Keratinocyte (primary cell): ENCODE results near the gene ETV3. TPM values are rescaled to one million over a fixed set of nuclear protein-coding genes. Genes with fewer than 3 reads are reported as not detected.

Source experiments
- DNase-seq: peaks from one replicate; pipeline ENCODE4 v3.0.0-alpha.2; 2011; ENCODE audit warnings: low read depth, missing footprints, low spot score
- FAIRE-seq: peaks from 2 replicates; lab custom pipeline; 2011; peaks lifted over from hg19 to GRCh38; lab: Jason Lieb, UNC
- H2AFZ ChIP-seq: 2 replicates; pipeline ENCODE4 v1.6.0; 2012; ENCODE audit warnings: low read length, control low read depth, inconsistent platforms; ENCODE audit not compliant: control insufficient read depth
- H3K27ac ChIP-seq: 2 replicates; pipeline ENCODE4 v1.5.1; 2011; ENCODE audit warnings: low read length; ENCODE audit not compliant: control insufficient read depth, insufficient read depth
- H3K27me3 ChIP-seq: 3 replicates; pipeline ENCODE4 v1.6.0; 2011; ENCODE audit warnings: low read length; ENCODE audit not compliant: control insufficient read depth, insufficient read depth; ENCODE audit errors: extremely low read depth
- H3K36me3 ChIP-seq, 2 experiments: 2 replicates in 1 of 2; 3 replicates in 1 of 2; pipeline ENCODE4 v1.5.1; 2011; ENCODE audit warnings: low read length in 2 of 2, mild to moderate bottlenecking in 1 of 2; ENCODE audit not compliant: control insufficient read depth in 2 of 2, insufficient read depth in 2 of 2; ENCODE audit errors: extremely low read depth in 1 of 2
- H3K4me1 ChIP-seq: 3 replicates; pipeline ENCODE4 v1.5.1; 2011; ENCODE audit warnings: low read length; ENCODE audit not compliant: control insufficient read depth, insufficient read depth; ENCODE audit errors: extremely low read depth
- H3K4me2 ChIP-seq: 3 replicates; pipeline ENCODE4 v1.6.0; 2011; ENCODE audit warnings: low read depth, low read length; ENCODE audit not compliant: control insufficient read depth, insufficient read depth; ENCODE audit errors: extremely low read depth
- H3K4me3 ChIP-seq, 3 experiments: fragments of 200-600 bp in 1 of 3; sonication (generic) in 1 of 3; 2 replicates in 2 of 3; 3 replicates in 1 of 3; pipeline ENCODE4 v1.5.1; 2011 to 2016; ENCODE audit warnings: low read length in 3 of 3, mild to moderate bottlenecking in 3 of 3, control low read depth in 2 of 3, inconsistent platforms in 1 of 3, low read depth in 1 of 3, mixed read lengths in 1 of 3, mixed run types in 1 of 3, moderate library complexity in 1 of 3; ENCODE audit not compliant: control insufficient read depth in 2 of 3, insufficient read depth in 2 of 3; ENCODE audit errors: extremely low read depth in 1 of 3
- H3K79me2 ChIP-seq: 2 replicates; pipeline ENCODE4 v1.6.0; 2012; ENCODE audit warnings: low read length; ENCODE audit not compliant: control insufficient read depth, insufficient read depth
- H3K9ac ChIP-seq: 3 replicates; pipeline ENCODE4 v1.6.0; 2011; ENCODE audit warnings: low read length; ENCODE audit not compliant: control insufficient read depth, insufficient read depth; ENCODE audit errors: extremely low read depth
- H3K9me1 ChIP-seq: 3 replicates; pipeline ENCODE4 v1.6.0; 2011; ENCODE audit warnings: low read length; ENCODE audit not compliant: control insufficient read depth, insufficient read depth; ENCODE audit errors: extremely low read depth
- H3K9me3 ChIP-seq: 2 replicates; pipeline ENCODE4 v1.5.1; 2012; ENCODE audit warnings: low read depth, low read length; ENCODE audit not compliant: control insufficient read depth
- H4K20me1 ChIP-seq: 3 replicates; pipeline ENCODE4 v1.6.0; 2011; ENCODE audit warnings: low read length; ENCODE audit not compliant: control insufficient read depth, insufficient read depth; ENCODE audit errors: extremely low read depth
- CTCF ChIP-seq, 3 experiments: IDR thresholded peaks in 1 of 3; conservative IDR thresholded peaks in 1 of 3; optimal IDR thresholded peaks in 1 of 3; 2 replicates in 2 of 3; 3 replicates in 1 of 3; pipeline versions ENCODE3 to v1.5.1; 2011; ENCODE audit warnings: low read length in 3 of 3, mild to moderate bottlenecking in 3 of 3, moderate library complexity in 2 of 3, control low read depth in 1 of 3, inconsistent platforms in 1 of 3; ENCODE audit not compliant: insufficient read depth in 2 of 3; ENCODE audit errors: extremely low read depth in 1 of 3
- EZH2 ChIP-seq: IDR thresholded peaks from one replicate; pipeline ENCODE4 v1.6.1; 2012; ENCODE audit warnings: inconsistent platforms, mild to moderate bottlenecking, low read length, moderate library complexity
- dilution Hi-C: fragments of 300-500 bp; cut with MboI; formaldehyde crosslinking; loops from one replicate; pipeline ENCODE4 v1.7.0; 2020; ENCODE audit warnings: low sequenced_read_pairs; ENCODE audit not compliant: extremely low pct_ligation_motif_present
- polyA plus RNA-seq, 5 experiments: library from polyadenylated mRNA; depleted of rRNA in 3 of 5; stranded (reverse) in 3 of 5; stranded (forward) in 1 of 5; unstranded in 1 of 5; fragments of >200 nt; gene quantifications; 1 replicate in 1 of 5; 2 replicates in 3 of 5; 3 replicates in 1 of 5; pipeline versions ENCODE4 v1.2.1 to v1.2.3, GENCODE V29; 2011 to 2012; ENCODE audit warnings: missing spikeins in 2 of 5, low read depth in 1 of 5, low replicate concordance in 1 of 5

The ETV3 gene
- polyA plus RNA-seq, 1 donor (not counting 4 experiments of a cell fraction or from before 2014, with no cell fraction given), result 22.3 TPM

DNA sequence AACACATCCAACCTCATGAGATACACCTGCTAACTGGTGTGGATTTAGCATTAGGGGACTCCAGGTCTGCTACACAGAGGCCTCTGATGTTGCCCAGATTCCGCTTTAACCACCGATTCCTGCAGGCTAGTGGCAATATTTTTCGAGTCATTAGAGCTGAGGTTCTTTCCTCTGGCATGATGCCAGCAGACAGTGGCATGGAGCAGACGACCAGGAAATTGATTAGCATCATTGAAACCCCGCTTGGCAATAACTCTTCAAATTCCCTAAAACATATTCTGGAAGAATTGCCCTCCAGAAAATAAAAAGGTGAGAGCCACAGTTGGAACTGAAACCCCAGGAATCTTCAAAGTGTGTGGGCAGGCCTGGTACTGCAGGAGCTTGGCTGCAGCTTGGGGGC lies 28.4 kb upstream of the ETV3 start:
- no peaks in the 10 kb centered on the region for H3K36me3 ChIP-seq
- H3K4me3 ChIP-seq, result no peak overlapping the region
- no peaks in the 10 kb centered on the region for H3K9me3 ChIP-seq
- H3K79me2 ChIP-seq, result no peaks in the 10 kb centered on the region
- no peak overlapping the region for H3K27ac ChIP-seq
- peaks cover 3% of the 10 kb centered on the region for H3K4me1 ChIP-seq
- H3K4me2 ChIP-seq, result no peak overlapping the region
- dilution Hi-C loops, result no loop called here
- H3K9ac ChIP-seq, result no peak overlapping the region
- TF ChIP-seq CTCF (optimal IDR thresholded peaks at IDR 0.05 in 1 of 3, IDR thresholded peaks at IDR 0.05 in 1 of 3, conservative IDR thresholded peaks at IDR 0.05 in 1 of 3; ENCODE audit: extremely low read depth in 1 of 3, insufficient read depth in 2 of 3, low read length in 3 of 3), result no peak
- no peak for TF ChIP-seq EZH2
- no peaks in the 10 kb centered on the region for H4K20me1 ChIP-seq
- no peaks in the 10 kb centered on the region for H3K9me1 ChIP-seq
- FAIRE-seq, result no peak
- H2AFZ ChIP-seq, result no peak overlapping the region
- DNase-seq, result no peak
- peaks cover 7% of the 10 kb centered on the region for H3K27me3 ChIP-seq

DNA sequence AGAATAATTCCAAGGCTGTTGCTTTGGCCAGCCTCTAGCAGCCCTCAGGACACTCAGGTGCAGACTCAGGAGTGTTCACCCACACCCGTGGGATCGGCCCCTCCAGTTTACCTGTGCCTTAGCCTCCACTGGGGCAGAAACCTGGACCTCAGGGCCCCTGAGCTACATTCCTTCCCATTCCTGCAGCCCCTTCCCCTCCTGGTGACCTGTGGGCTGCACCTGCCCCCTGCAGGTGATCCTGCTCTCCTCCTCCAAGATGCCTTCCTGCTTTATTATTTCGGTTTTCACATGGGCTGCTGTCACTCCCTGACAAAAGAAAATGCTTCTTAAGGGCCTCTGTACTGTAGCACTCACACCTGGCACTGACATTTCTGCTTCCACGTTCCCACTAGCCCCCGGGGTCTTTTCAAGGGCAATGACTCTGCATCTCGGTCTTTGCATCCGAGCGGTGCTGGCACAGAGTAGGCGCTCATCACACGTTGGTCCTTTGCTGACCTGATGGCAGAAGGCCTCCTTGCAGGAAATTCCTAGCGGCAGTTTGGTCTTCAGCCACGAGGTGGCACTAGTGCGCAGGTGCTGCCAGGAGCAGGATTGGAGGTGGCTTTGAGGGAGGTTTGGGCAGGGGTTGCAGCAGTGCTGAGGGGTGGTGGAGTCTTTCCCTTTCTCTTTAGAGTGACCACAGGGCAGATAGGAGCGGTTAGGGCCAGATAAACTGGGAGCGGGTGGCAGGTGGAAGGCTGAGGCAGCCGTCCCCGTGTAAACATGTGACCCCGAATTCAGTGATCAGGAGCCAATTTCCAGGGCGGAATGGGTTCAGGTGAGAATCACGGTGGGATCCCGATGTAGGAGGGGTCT lies 25.3 kb upstream of the ETV3 start:
- H3K4me2 ChIP-seq, result peak overlapping the region; percentile 67
- dilution Hi-C loops, result no loop called here
- peaks cover 7% of the 10 kb centered on the region for H3K27me3 ChIP-seq
- peak overlapping the region; percentile 70 for H2AFZ ChIP-seq
- H3K27ac ChIP-seq, result no peak overlapping the region
- FAIRE-seq (peak; percentile 52), DNase-seq (no peak)
- H3K36me3 ChIP-seq, result no peaks in the 10 kb centered on the region
- H3K79me2 ChIP-seq, result no peaks in the 10 kb centered on the region
- no peaks in the 10 kb centered on the region for H3K9me3 ChIP-seq
- H3K4me3 ChIP-seq, result peak overlapping the region in 2 of 3 experiments; percentile 31 to 34
- H3K9me1 ChIP-seq, result no peaks in the 10 kb centered on the region
- H3K4me1 ChIP-seq, result peaks cover 3% of the 10 kb centered on the region
- no peaks in the 10 kb centered on the region for H4K20me1 ChIP-seq
- TF ChIP-seq EZH2 (no peak), CTCF (optimal IDR thresholded peaks at IDR 0.05 in 1 of 3, IDR thresholded peaks at IDR 0.05 in 1 of 3, conservative IDR thresholded peaks at IDR 0.05 in 1 of 3; ENCODE audit: extremely low read depth in 1 of 3, insufficient read depth in 2 of 3, low read length in 3 of 3) (peak; percentile 93 to 95 (median 95))
- no peak overlapping the region for H3K9ac ChIP-seq
